Activated naive CD4-positive, alpha-beta T cell (primary cell): ENCODE results near the gene TECTB.
A peak's percentile ranks its signal among the peaks of the same experiment; 100 is the strongest.

Experiments used
- DNase-seq, 4 experiments: peaks; one replicate each; lab custom pipeline; 2025; lab: John Stamatoyannopoulos, UW

The TECTB gene

GRCh38 chr10:112308125-112308502, 24.9 kb downstream of the TECTB start:
- no peak for DNase-seq

GRCh38 chr10:112311481-112311880, 28.3 kb downstream of the TECTB start:
- no peak for DNase-seq

DNA sequence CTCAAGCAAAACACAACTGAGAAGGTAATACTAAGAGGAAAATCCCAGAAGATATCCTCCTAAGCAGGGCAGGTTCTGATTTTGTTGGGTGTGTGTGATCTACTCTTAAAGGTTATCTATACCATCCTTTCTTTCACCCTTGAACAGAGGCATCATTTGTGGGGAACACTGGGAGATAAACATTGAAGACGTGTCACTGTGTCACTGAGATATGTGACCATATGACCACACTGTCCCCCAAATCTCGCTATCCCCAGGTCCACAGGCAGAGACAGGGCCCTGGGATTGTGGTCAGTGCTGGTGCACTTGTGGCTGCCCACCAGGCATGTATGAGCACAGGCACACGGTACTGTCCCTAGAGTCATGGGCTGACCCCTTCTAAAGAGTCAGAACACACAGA, 30.0 kb downstream of the TECTB start:
- DNase-seq = no peak

DNA sequence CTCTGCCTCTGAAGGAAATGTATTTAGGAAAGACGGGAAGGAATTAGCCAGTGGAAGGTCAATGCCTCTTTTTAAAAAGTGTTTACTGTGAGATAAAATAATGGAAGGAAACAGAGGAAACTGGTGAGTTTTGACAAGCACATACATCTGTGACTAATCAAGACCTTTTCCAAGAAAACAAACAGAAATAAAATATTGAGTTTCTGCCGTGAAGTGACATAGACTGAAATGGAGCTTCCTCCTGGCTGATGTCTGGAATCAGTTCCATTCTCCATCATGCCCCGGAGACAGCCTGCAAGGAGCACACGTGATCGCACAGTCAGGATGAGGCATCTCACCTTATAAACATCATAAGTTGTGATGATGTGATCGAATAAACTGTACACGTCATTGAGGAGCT, 30.7 kb downstream of the TECTB start:
- DNase-seq = no peak

DNA sequence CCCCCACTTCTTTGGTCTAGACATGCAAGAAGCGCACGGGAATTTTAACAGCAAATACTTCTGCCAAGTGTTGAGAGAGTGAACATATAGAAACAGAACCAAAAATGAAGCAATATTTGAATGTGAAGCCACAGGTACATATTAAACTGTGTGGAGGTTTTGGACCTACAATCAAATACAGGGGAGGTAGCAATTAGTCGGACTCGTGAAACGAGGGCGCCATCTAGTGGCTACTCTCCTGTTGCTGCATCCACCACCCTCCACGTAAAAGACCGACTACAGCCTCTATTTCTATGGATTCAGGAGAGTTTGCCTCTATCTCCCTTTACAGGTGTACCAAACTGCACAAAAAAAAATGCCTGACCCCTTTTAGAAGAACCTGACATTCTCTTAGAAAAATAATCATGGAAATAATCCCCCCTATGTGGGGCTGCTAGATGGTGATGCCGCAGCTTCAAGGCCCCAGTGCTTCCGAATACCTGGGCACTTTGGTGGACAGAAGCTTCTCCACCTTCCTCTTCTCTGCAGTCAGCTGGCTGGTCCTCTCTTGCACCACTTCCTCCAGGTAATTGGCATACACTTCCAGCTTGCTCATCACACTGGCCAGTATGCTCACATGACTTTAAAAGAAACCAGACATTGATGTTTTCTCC, 31.7 kb downstream of the TECTB start:
- peak; percentile 30 to 56 (median 52) for DNase-seq

GRCh38 chr10:112327678-112328077, 44.5 kb downstream of the TECTB start:
- DNase-seq = no peak

GRCh38 chr10:112330162-112330561, 47.0 kb downstream of the TECTB start:
- no peak for DNase-seq

DNA sequence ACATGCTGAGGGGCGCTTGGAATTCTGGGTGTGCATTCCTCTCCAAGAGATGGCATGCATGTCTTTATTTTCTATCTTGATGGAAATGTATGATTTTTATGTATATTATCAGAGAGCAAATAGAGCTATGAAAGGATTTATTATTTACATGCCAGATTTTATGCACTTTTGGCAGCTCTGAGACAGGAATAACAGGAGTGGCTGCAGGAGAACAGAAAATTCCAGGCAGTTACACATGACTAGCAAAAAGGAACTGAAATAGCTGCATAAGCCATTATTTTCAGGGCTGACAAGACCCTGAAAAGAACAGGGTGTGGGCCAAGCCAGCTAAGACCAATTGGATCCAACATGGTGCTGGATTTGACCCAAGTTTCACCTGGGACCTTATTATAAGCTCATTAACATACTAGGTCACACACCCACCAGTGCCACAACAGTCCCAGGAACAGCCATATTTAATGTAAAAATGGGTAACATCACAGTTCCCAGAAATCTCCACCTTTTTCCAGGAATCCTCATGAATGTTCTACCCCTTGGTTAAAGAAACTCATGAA, 47.5 kb downstream of the TECTB start:
- DNase-seq = no peak

GRCh38 chr10:112332022-112332421, 48.8 kb downstream of the TECTB start:
- DNase-seq = no peak

GRCh38 chr10:112332509-112333228, 49.5 kb downstream of the TECTB start:
- no peak for DNase-seq

GRCh38 chr10:112333452-112333851, 50.3 kb downstream of the TECTB start:
- DNase-seq = no peak

DNA sequence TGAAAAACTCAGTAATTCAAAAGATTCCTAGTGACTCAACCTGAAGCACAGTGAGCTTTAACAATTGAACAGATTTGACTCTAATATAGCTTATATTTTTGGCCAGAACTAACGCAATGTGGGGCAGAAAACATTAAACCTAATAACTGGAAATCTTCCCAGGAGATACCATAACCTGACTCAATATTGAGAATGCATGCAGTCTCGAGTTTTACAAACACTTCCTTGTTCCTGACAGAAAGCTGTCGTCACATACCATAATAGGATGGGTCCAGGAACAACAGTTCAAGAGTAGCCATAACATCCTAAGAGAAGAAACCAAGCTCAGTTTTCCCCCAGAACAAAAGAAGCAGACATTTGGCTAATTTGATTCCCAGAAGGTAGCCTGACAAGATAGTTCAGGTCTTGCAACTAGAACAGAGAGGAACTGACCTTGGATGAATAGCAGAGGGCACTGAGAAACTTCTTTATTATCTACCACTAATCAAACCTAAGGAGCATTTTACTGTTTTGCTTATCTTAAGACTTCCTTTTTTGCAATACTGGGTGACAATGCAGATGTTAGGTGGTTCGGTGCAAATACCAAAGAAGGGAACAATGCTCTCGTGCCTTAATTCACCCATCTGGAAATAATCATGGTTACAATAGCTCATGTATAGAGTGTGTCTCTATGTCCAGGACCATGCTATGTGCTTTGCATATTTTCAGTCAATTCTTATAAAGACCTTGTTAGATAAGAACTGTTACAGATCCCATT, 52.1 kb downstream of the TECTB start:
- no peak for DNase-seq

GRCh38 chr10:112335868-112336265, 52.7 kb downstream of the TECTB start:
- no peak for DNase-seq

DNA sequence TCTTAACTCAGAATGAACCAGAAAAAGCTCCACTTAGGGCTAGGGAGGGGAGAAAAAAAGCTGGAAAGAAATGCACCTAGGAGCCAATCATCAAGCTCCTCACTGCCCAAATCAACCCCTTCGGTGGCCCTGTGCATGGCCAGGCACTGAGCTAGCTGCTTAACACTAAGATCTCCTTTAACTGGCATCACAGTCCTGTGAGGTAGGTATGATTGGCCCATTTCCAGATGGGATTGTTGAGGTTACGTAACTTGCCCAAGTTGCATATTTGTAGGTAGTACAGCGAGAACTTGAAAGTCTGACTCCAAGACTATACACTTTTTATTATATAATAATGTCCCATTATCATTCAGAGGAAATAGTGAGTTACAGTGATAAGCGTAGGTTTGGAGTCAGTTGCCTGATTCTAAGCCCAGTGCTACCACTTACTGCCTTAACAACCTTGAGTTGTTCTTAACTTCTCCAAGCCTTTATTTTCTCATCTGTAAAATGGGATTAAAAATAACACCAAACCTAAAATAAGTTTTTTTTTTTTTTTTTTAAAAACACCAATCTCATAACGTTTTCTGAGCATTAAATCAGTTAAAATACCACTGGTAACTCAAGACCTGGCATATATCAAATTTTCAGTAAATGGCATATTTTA, 53.5 kb downstream of the TECTB start:
- DNase-seq = no peak

GRCh38 chr10:112338957-112339356, 55.8 kb downstream of the TECTB start:
- DNase-seq = no peak

GRCh38 chr10:112340601-112341000, 57.4 kb downstream of the TECTB start:
- DNase-seq = no peak

- DNase-seq = no peak
Observed at GRCh38 chr10:112343056-112343806, 60.0 kb downstream of the TECTB start.

- DNase-seq = no peak
Observed at GRCh38 chr10:112344261-112344660, 61.1 kb downstream of the TECTB start.

DNA sequence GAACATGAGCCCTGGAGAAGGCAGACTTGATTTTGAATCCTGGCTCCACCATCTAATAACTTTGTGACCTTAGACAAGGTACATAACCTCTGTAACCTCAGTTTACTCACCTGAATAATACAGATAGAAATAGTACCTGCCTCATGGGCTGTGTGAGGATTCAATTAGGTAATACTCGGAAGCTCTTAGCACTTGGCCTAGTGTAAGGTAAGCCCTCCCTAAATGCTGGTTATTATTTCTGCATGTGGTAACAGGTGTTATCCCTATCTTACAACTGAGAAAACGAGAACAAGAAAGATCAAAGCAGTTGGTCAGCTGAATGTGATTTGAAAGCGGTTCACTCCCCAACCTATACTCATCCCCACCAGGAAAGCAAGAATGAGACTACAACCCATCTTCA, 62.0 kb downstream of the TECTB start:
- no peak for DNase-seq

GRCh38 chr10:112345743-112346142, 62.5 kb downstream of the TECTB start:
- DNase-seq = no peak

DNA sequence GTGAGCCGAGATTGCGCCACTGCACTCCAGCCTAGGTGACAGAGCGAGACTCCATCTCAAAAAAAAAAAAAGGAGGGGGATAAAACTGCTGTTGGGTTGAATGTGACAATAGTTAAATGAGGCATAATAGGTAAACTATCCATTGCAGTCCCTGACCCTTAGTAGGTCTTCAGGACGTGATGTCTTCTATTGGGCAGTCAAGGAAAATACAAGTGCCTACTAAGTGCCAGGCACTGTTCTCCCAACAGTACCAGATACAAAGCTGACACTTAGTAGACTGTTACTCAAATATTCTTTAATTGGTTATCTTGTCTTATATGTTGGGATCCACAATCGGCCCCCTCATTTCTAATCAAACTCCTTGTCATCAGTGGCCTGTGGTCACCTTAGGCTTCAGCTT, 63.6 kb downstream of the TECTB start:
- no peak for DNase-seq
